Naive B cell (primary cell): ENCODE measurements around the gene DEFB126. TPM values are rescaled to one million over a fixed set of nuclear protein-coding genes. Genes with fewer than 3 reads are reported as not detected.

Experiments
- ATAC-seq, 2 donors: fragments of 150-1000 bp; cut with Tn5 transposase; 2 replicates each; pipeline ENCODE4 v1.10.0; 2021; ENCODE audit warnings: low read depth in 2 of 2, mild to moderate bottlenecking in 2 of 2, moderate library complexity in 2 of 2
- DNase-seq: peaks from one replicate; pipeline ENCODE4 v3.0.0; 2022
- H3K27ac Mint-ChIP-seq, 6 donors: one replicate each; pipeline ENCODE4 v1.8.0; 2020 to 2022; ENCODE audit warnings: mild to moderate bottlenecking in 6 of 6, mixed read lengths in 6 of 6, moderate library complexity in 5 of 6, inconsistent platforms in 2 of 6
- H3K27me3 Mint-ChIP-seq, 3 donors: one replicate each; pipeline ENCODE4 v1.8.0; 2021 to 2022; ENCODE audit warnings: mixed read lengths in 3 of 3, mild to moderate bottlenecking in 1 of 3
- H3K36me3 Mint-ChIP-seq, 2 donors: one replicate each; pipeline ENCODE4 v1.8.0; 2020 to 2022; ENCODE audit warnings: mixed read lengths in 2 of 2, inconsistent platforms in 1 of 2, mild to moderate bottlenecking in 1 of 2
- H3K4me1 Mint-ChIP-seq, 3 donors: one replicate each; pipeline ENCODE4 v1.8.0; 2020 to 2022; ENCODE audit warnings: mixed read lengths in 3 of 3, inconsistent platforms in 1 of 3, mild to moderate bottlenecking in 1 of 3, moderate library complexity in 1 of 3
- H3K4me3 Mint-ChIP-seq, 8 donors: one replicate each; pipeline ENCODE4 v1.8.0; 2020 to 2022; ENCODE audit warnings: mild to moderate bottlenecking in 8 of 8, mixed read lengths in 8 of 8, moderate library complexity in 8 of 8, inconsistent platforms in 2 of 8
- H3K9me3 Mint-ChIP-seq, 7 donors: one replicate each; pipeline ENCODE4 v1.8.0; 2020 to 2022; ENCODE audit warnings: mixed read lengths in 7 of 7, mild to moderate bottlenecking in 5 of 7, inconsistent platforms in 2 of 7, moderate library complexity in 1 of 7
- polyA plus RNA-seq, 6 donors: library from polyadenylated mRNA; unstranded; fragments of 300-500 nt; fragmentation: Illumina TruSeq; gene quantifications; one replicate each; pipeline ENCODE4 v1.2.3, GENCODE V29; 2021; ENCODE audit warnings: low read depth in 6 of 6

Gene DEFB126
- polyA plus RNA-seq, 6 donors from 2014 or later: not detected

DNA sequence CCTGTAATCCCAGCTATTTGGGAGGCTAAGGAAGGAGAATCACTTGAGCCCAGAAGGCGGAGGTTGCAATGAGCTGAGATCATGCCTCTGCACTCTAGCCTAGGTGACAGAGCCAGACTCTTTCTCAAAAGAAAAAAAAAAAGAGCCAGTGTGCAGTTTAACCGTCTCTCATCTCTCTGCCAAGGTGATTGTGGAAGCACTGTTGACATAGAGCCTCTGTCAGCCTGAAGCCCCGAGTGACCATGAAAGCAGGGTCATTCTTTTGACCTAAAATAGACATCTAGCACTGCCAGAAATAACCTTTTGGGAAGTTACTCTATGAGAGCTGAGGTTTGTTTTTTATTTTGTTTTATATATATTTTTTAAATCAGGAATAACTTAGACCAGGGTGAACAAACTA lies 22.2 kb downstream of the DEFB126 start:
- no peak for ATAC-seq

DNA sequence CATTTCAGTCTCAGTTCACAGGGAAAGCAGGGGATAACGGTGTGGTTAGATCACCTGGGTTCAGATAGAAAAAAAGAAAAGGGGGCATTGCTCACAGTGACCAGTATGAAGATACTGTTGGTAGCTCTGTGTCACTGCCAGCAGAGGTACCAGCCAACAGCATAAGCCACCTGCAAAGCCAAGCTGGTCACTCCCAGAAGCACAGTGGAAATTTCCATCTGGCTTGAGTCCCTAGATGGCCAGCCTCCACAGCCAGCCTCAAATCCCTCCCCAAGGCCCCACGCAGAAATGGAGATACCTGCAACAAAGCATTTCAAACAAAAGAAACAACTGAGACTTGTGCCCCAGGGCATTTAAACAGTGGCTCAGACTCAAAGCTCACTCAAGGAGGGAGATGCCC lies 26.5 kb downstream of the DEFB126 start:
- no peak overlapping the region for H3K4me3 Mint-ChIP-seq
- H3K27me3 Mint-ChIP-seq: peaks cover 8 to 35% (median 8%) of the 10 kb centered on the region in 3 donors
- ATAC-seq: no peak
- H3K9me3 Mint-ChIP-seq: no peaks in the 10 kb centered on the region
- no peak for DNase-seq
- H3K36me3 Mint-ChIP-seq: no peaks in the 10 kb centered on the region
- H3K4me1 Mint-ChIP-seq: no peaks in the 10 kb centered on the region
- no peak overlapping the region for H3K27ac Mint-ChIP-seq

More for the DNA sequence above, 22.2 kb downstream of the DEFB126 start:
- Mint-ChIP-seq H3K4me1 (no peaks in the 10 kb centered on the region), H3K36me3 (no peaks in the 10 kb centered on the region), H3K27me3 (peaks cover 10 to 35% (median 17%) of the 10 kb centered on the region in 3 donors), H3K4me3 (no peak overlapping the region), H3K9me3 (peaks cover 0 to 3% (median 0%) of the 10 kb centered on the region in 7 donors), H3K27ac (no peak overlapping the region)
- no peak for DNase-seq

DNA sequence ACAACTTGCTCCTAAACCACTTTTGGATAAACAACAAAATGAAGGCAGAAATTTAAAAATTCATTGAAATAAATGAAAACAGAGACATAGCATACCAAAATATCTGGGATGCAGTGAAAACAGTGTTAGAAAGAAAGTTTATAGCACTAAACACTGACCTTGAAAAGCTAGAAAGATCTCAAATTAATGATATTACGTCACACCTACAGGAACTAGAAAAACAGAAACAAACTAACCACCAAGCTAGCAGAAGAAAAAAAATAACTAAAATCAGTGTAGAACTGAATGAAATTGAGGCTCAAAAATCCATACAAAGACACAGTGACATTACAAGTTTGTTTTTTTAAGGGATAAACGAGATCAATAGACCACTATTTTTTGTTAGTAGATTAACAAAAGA lies 41.9 kb downstream of the DEFB126 start:
- Mint-ChIP-seq H3K4me1 (no peaks in the 10 kb centered on the region), H3K9me3 (peaks cover 6 to 33% (median 12%) of the 10 kb centered on the region in 7 donors), H3K36me3 (peaks cover 0 to 6% of the 10 kb centered on the region in 2 donors), H3K27ac (no peak overlapping the region), H3K27me3 (peaks cover 46 to 69% (median 57%) of the 10 kb centered on the region in 3 donors), H3K4me3 (no peak overlapping the region)
- no peak for ATAC-seq
- DNase-seq: no peak

DNA sequence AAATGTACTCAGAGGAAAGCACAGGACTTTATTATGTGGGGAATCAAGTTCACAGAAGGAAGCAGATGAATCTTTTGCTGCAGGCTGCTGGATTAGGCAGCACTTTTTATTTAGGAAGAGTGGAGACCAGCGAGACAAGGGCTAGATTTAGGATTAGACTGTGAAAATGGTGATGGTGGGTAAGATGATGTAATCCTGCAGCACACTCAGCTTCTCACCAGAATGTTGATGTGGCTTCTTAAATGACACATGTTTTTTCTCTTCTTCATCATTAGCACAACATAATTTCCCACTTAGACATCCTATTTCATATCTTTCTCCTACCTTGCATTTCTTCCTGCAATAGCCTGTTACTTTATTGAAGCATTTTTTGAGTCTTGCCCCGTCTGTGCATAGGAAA lies 45.3 kb downstream of the DEFB126 start:
- Mint-ChIP-seq H3K36me3 (peaks cover 0 to 6% of the 10 kb centered on the region in 2 donors), H3K9me3 (peaks cover 9 to 50% (median 15%) of the 10 kb centered on the region in 7 donors), H3K4me3 (no peak overlapping the region), H3K27ac (no peak overlapping the region), H3K4me1 (no peaks in the 10 kb centered on the region), H3K27me3 (peaks cover 29 to 77% (median 63%) of the 10 kb centered on the region in 3 donors)
- DNase-seq (no peak), ATAC-seq (no peak)

DNA sequence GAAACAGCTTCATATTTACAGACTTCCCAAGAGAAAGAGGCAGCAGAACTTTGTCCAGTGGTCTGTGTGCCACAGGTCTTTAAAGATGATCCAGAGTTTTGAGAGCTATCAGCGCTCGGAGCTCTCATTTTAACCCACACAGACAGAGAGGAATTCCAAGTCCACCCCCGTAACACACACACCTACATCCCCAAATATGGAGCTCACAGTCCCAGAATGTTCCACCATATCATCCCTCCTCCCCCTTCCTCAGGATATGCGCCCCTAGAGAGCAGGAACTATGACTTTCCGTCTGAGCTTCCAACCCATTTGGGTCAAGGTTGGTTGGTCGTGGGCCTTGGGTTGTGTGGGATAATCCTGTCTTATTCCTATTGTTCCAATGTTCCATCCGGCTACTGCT lies 47.2 kb downstream of the DEFB126 start, which contains the start of gene DEFB128:
Gene DEFB128, minus strand, starts transcription at position 101 of the 400 bp plus-strand sequence. Its CDS starts 88 bp downstream, at position 13.
- Mint-ChIP-seq H3K4me1 (no peaks in the 10 kb centered on the region), H3K27ac (no peak within 1 kb of the TSS), H3K4me3 (no peak within 1 kb of the TSS), H3K36me3 (peaks cover 0 to 5% of the 10 kb centered on the region in 2 donors), H3K9me3 (peaks cover 3 to 31% (median 8%) of the 10 kb centered on the region in 7 donors), H3K27me3 (peaks cover 21 to 58% (median 46%) of the 10 kb centered on the region in 3 donors)
- no peak for DNase-seq
- no peak for ATAC-seq

Other genes starting within 250 kb of the DEFB126 start
- not detected for gene DEFB125, start 54.9 kb upstream of the DEFB126 start, polyA plus RNA-seq
- gene DEFB127, start 14.9 kb downstream of the DEFB126 start, polyA plus RNA-seq: not detected
- gene DEFB128, start 47.1 kb downstream of the DEFB126 start, polyA plus RNA-seq: not detected
- gene DEFB129, start 84.7 kb downstream of the DEFB126 start, polyA plus RNA-seq: not detected
- not detected for gene DEFB132, start 115.1 kb downstream of the DEFB126 start, polyA plus RNA-seq
- gene C20orf96, start 148.2 kb downstream of the DEFB126 start, polyA plus RNA-seq: 1 to 10 TPM in 2 of 6 donors, under 1 TPM in 4; 0.18 to 1.4 (median 0.37) TPM
- 10 to 100 TPM in 5 of 6 donors, 1 to 10 TPM in 1; 9.7 to 19.0 (median 10.9) TPM for gene ZCCHC3, start 155.0 kb downstream of the DEFB126 start, polyA plus RNA-seq
- gene SOX12, start 183.0 kb downstream of the DEFB126 start, polyA plus RNA-seq: 1 to 10 TPM in 2 of 6 donors, under 1 TPM in 4; 0.15 to 1.7 (median 0.95) TPM
- gene NRSN2, start 204.5 kb downstream of the DEFB126 start, polyA plus RNA-seq: 1 to 10 TPM; 4.7 to 9.8 (median 8.2) TPM
- gene TRIB3, start 238.2 kb downstream of the DEFB126 start, polyA plus RNA-seq: 10 to 100 TPM in 5 of 6 donors, 1 to 10 TPM in 1; 7.3 to 23.3 (median 16.3) TPM